ENCODE data around the gene LILRA6.
"Not testable (repeated sequence)": the region's sequence is repeated elsewhere in the genome, so short reads cannot be mapped to it uniquely, and the experiment has no call there.

LILRA6 gene

GRCh38 chr19:54206831-54207177, 35.8 kb downstream of the LILRA6 start:
- no peak for DNase-seq

DNA sequence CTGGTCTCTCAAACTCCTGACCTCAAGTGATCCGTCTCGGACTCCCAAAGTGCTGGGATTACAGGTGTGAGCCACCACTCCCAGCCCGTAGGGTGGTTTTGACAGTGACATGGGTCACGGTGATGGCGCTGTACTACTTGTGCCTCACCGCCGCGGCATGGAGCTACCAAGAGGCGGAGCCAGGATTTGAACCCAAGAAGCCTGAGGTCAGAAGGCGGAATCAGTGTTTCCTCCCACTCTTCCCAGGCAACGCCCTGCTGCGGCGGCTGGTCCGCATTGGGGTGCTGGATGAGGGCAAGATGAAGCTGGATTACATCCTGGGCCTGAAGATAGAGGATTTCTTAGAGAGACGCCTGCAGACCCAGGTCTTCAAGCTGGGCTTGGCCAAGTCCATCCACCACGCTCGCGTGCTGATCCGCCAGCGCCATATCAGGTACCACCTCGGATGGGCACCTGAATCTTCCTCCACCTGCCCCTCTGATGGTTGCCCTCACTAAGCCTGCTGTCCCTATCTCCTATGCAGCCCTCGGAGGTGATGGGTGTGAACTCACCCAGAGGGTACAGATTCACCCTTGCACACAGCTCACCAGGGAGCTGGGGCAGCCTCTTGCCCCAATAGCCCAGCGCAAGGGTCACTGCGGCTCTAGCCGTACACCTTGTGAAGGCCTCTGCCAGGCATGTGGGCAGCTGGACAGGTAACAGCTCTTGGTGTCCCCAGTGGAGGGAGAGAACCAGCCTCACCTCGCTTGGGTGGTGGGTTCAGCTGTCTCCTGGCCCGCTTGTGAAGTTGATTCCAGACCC, 36.4 kb downstream of the LILRA6 start:
- peak in 2 of 3 donors; percentile 36 to 43 for DNase-seq

DNA sequence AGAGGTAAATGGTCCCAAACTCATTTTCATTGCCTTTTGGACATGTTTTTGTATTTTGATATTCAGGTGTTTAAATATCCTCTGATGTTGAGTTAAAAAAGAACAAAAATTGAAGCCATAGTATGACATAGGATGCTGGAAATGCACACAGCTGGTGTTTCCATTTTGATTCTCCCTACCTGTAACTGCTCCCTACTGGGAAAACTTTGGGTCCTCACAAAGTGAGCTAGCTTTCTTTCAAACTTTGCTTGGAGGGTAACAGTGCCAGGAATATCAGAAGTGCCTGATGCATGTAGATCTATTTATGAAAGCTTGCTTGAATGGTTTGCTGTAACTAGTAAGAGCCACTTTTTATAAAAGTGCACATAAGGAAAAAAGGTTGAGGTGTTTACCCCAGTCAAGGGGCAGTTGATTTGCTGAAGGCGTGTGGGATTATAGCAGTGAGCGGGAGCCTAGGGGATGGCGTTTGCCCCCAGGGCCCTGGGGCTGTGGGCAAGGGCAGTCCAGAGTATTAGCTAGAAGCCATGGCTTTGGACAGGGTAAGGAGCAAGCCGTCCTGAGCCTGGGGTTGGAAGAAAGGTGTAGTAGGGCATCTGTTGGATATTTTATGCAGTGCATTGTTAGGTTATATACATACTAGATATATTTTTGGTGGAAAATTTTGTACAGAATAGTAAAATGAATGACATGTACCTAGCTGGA, 37.7 kb downstream of the LILRA6 start:
- no peak for DNase-seq

DNA sequence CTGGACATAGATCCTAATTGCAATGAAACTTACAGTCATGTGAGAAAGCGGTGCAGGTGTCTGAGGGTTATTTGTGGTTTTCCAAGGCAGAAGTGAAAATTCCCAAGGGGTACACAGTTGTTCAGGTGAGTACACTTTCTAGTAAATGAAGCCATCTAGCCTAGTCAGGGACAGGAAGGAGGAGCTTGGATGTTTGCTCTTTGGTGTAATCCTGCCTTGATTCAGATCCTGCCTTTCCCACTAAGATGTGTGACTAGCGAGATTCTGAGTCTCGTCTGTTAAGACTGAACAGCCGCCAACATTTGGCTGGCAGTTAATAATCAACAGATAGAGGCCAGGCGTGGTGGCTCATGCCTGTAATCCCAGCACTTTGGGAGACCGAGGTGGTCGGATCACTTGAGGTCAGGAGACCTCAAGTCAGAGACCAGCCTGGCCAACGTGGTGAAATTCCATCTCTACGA, 39.4 kb downstream of the LILRA6 start:
- no peak for DNase-seq

- DNase-seq: no peak
Measured at GRCh38 chr19:54201980-54202379, 40.6 kb downstream of the LILRA6 start.

- DNase-seq: no peak
Measured at GRCh38 chr19:54201172-54201701, 41.4 kb downstream of the LILRA6 start.

DNA sequence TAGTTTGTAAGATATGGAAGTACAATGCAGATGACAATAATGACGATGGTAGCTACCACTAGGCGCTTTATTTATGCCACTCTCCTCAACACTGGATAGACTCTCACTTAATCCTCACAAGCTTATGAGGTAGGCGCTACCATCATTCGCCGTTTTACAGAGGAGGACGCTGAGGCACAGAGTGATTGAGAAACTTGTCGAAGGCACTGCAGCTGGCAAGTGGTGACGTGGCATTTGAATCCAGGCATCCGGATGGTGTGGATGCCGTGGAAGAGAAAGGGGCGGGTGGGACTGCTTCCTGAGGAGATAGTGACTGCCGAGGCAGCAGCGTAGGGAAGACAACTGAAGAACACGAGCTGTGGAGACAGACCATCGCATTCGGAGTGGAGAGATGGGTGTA, 43.2 kb downstream of the LILRA6 start:
- DNase-seq: no peak

- DNase-seq: peak in 1 of 3 donors; percentile 28
Measured at GRCh38 chr19:54197121-54197520, 45.5 kb downstream of the LILRA6 start.

DNA sequence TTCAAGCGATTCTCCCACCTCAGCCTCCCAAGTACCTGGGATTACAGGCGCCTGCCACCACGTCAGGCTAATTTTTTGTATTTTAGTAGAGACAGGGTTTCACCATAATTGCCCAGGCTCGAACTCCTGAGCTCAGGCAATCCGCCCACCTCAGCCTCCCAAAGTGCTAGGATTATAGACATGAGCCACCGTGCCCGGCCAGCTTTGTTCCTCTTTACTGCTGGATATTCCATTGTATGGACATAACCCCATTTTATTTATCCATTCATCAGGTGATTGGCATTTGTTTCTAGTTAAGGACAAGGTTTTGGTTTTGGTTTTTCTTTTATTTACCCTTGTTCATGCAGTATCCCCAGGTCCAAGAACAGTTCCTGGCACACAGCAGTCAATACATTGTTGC, 46.1 kb downstream of the LILRA6 start:
- DNase-seq: peak; percentile 32 to 84 (median 50)

- not testable (repeated sequence) for DNase-seq
Measured at GRCh38 chr19:54194463-54194862, 48.1 kb downstream of the LILRA6 start.

DNA sequence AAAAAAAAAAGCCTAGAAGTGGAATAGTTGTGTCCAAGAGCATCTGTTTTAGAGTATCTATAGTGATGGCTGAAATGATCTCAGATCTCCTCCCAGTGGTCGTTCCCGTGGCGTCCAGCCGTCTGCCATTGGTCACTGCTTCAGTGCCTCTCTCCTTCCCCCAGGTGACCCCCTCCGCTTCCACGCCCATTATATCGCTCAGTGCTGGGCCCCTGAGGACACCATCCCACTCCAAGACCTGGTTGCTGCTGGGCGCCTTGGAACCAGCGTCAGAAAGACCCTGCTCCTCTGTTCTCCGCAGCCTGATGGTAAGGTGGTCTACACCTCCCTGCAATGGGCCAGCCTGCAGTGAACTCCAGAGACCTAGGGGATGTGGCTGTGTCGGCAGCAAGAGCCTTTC, 49.6 kb downstream of the LILRA6 start:
- DNase-seq: no peak

- DNase-seq: peak in 2 of 3 donors; percentile 21 to 35
Measured at GRCh38 chr19:54191811-54192453, 50.7 kb downstream of the LILRA6 start.

DNA sequence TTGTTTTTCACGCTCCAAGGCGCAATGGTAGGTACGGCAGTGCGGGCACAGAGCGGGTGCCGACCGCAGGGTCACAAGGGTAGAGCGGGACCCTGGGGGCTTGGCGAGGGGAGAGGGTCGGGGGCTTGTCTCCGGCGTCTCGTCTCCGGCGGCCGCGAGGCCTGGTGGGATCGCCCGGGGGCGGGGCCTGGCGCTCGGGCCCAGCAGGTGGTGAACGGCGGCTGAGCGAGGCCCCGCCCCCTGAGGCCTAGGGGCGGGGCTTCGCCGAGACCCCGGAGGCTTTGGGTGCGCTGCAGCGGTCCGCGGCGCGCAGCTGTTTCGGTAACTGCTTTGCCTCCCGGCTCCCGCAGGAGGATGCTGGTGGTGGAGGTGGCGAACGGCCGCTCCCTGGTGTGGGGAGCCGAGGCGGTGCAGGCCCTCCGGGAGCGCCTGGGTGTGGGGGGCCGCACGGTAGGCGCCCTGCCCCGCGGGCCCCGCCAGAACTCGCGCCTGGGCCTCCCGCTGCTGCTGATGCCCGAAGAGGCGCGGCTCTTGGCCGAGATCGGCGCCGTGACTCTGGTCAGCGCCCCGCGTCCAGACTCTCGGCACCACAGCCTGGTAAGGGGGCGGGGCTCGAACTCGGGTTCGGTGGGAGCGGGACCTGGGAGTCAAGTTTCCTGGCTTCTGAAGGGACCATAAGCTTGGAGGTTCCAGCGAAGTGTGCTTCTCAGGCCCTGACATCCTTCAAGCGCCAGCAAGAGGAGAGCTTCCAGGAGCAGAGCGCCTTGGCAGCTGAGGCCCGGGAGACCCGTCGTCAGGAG, 51.4 kb downstream of the LILRA6 start, which contains the start of gene TSEN34:
Gene TSEN34 (plus strand): TSS at position 298 of the 800 bp plus-strand sequence. CDS start 57 bp downstream, at position 355.
- DNase-seq: peak; percentile 90 to 97 (median 92)

DNA sequence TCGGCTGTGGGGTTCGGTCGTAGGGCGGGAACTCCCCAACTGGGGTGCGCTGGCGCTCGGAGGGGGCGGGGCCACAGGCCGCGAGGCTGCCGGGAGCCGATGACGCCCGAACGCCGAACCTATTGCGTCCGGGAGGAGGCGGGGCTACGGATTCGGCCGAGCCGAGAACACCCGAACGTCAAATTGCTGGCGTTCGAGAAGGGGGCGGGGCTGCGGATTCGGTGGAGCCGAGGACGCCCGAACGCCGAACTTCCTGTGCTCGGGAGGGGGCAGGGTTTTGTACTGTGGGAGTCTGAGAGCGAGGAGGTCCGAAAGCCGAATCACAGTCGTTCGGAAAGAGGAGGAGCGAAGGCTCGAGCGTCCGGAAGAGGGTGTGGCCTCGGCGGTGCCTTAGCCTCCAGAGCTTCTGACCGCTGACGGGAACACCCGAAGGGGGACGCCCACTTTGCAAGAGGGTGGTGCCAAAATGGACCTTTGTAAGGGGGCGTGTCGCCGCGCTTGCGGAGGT, 52.0 kb downstream of the LILRA6 start:
- DNase-seq: peak; percentile 100

DNA sequence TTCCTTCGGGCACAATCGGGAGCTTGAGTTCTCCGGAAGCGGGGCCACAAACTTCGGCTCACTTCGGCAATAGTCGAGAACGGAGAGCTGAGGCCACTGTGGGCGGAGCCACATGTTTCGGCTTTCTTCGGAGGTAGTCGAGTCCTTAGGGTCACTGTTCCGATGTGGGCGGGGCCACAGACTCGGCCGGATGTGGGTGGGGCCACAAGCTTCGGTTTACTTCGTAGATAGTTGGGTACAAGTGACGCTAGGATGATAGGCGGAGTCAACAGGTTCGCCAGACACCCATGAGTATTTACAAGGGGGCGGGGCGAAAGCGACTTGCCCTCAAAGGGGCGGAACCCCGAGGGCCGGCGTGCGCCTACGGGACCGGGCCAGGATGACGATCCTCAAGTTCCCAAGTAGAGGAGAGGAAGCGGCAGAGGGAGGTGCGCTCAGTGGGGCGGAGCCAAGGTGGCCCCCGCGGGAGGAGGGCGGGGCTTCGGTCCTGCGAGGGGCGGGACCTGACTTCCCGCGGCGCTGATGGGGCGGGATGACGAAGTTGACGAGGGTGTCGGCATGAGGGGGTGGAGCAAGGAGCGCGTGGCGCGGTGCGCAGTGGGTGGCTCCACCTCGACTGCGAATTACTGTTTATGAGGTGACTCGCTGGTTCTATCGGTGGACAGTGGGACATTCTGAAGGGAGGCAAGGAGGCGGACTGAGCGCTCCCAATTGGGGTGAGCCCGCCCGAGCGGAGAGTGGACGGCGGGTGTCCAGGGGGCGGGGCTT, 52.7 kb downstream of the LILRA6 start:
- DNase-seq: peak; percentile 100

GRCh38 chr19:54189145-54189734, 53.4 kb downstream of the LILRA6 start, which contains the start of gene MBOAT7:
Gene MBOAT7, minus strand, starts transcription at chr19:54189580. Its CDS starts 1,072 bp downstream, at chr19:54188508.
- no peak for DNase-seq

GRCh38 chr19:54188215-54188871, 54.2 kb downstream of the LILRA6 start:
- DNase-seq: peak in 2 of 3 donors; percentile 46 to 48

GRCh38 chr19:54186934-54187381, 55.6 kb downstream of the LILRA6 start:
- DNase-seq: no peak

Data from suppressor macrophage treated with lipopolysaccharide for 1 hour (primary cell).